ENCODE data around the gene MRGPRD.

Gene MRGPRD

GRCh38 chr11:68966894-68967780 is 13.6 kb downstream of the MRGPRD start:
- DNase-seq = no peak

GRCh38 chr11:68965901-68966853 is 14.6 kb downstream of the MRGPRD start:
- DNase-seq = no peak

- no peak for DNase-seq
Measured at GRCh38 chr11:68963779-68964178, 17.0 kb downstream of the MRGPRD start.

GRCh38 chr11:68962527-68963250 is 18.1 kb downstream of the MRGPRD start:
- DNase-seq = peak in 1 of 2 experiments; percentile 44

- no peak for DNase-seq
Measured at GRCh38 chr11:68961245-68961644, 19.5 kb downstream of the MRGPRD start.

GRCh38 chr11:68960294-68961071 is 20.3 kb downstream of the MRGPRD start:
- no peak for DNase-seq

GRCh38 chr11:68959465-68960293 is 21.1 kb downstream of the MRGPRD start:
- no peak for DNase-seq

GRCh38 chr11:68958211-68958610 is 22.6 kb downstream of the MRGPRD start:
- no peak for DNase-seq

- no peak for DNase-seq
Measured at GRCh38 chr11:68956547-68957254, 24.1 kb downstream of the MRGPRD start.

- DNase-seq = no peak
Measured at GRCh38 chr11:68956142-68956541, 24.6 kb downstream of the MRGPRD start.

- DNase-seq = no peak
Measured at GRCh38 chr11:68955607-68955958, 25.2 kb downstream of the MRGPRD start.

GRCh38 chr11:68954836-68955606 is 25.8 kb downstream of the MRGPRD start:
- no peak for DNase-seq

- no peak for DNase-seq
Measured at GRCh38 chr11:68950762-68951161, 30.0 kb downstream of the MRGPRD start.

GRCh38 chr11:68950270-68950669 is 30.5 kb downstream of the MRGPRD start:
- DNase-seq = no peak

GRCh38 chr11:68948935-68949334 is 31.9 kb downstream of the MRGPRD start:
- DNase-seq = no peak

GRCh38 chr11:68948496-68948895 is 32.3 kb downstream of the MRGPRD start:
- DNase-seq = no peak

- no peak for DNase-seq
Measured at GRCh38 chr11:68947151-68947550, 33.6 kb downstream of the MRGPRD start.

- no peak for DNase-seq
Measured at GRCh38 chr11:68946416-68947090, 34.2 kb downstream of the MRGPRD start.

- no peak for DNase-seq
Measured at GRCh38 chr11:68942751-68943271, 38.0 kb downstream of the MRGPRD start.

All from SHP77 (cell line).